ENCODE data around the gene SHISA9.

GRCh38 chr16:13148836-13149235 is 247.4 kb downstream of the SHISA9 start:
- TF ChIP-seq, protein P1, sequence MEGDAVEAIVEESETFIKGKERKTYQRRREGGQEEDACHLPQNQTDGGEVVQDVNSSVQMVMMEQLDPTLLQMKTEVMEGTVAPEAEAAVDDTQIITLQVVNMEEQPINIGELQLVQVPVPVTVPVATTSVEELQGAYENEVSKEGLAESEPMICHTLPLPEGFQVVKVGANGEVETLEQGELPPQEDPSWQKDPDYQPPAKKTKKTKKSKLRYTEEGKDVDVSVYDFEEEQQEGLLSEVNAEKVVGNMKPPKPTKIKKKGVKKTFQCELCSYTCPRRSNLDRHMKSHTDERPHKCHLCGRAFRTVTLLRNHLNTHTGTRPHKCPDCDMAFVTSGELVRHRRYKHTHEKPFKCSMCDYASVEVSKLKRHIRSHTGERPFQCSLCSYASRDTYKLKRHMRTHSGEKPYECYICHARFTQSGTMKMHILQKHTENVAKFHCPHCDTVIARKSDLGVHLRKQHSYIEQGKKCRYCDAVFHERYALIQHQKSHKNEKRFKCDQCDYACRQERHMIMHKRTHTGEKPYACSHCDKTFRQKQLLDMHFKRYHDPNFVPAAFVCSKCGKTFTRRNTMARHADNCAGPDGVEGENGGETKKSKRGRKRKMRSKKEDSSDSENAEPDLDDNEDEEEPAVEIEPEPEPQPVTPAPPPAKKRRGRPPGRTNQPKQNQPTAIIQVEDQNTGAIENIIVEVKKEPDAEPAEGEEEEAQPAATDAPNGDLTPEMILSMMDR (conservative IDR thresholded peaks at IDR 0.05; ENCODE audit: low read length), result no peak
- no peak for TF ChIP-seq EZH2phosphoT487 (IDR thresholded peaks at IDR 0.05; ENCODE audit: borderline replicate concordance)

Measured in Loucy (cell line).